GM19238 (cell line): ENCODE results near the gene KMT2C.
"Not testable (repeated sequence)": the region's sequence is repeated elsewhere in the genome, so short reads cannot be mapped to it uniquely, and the experiment has no call there.

Source experiments
- DNase-seq: peaks from one replicate; pipeline ENCODE4 v3.0.0; 2011; ENCODE audit warnings: low spot score; ENCODE audit not compliant: insufficient read length

Gene KMT2C

GRCh38 chr7:152313831-152314604 lies 121.8 kb downstream of the KMT2C start:
- DNase-seq: no peak

GRCh38 chr7:152313217-152313616 lies 122.6 kb downstream of the KMT2C start:
- no peak for DNase-seq

- no peak for DNase-seq
Observed at GRCh38 chr7:152312316-152312715, 123.5 kb downstream of the KMT2C start.

DNA sequence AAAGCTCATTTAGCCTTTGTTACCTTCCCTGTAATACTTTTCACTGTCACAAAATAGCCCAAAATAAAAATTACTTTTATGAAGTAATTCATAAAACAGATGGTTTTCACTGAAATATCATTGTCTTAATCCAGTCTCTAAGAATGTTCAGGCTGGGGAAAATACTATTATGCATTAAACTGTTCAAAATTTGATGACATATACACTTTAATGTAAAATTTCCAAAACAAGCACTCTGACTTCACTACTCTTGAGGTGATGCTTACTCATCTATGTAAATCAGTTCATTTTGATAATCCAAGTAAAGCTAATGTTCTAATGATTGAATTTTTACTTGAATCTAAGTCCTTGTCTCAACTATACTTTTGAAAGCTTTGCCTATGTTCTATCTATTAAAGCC lies 127.9 kb downstream of the KMT2C start:
- no peak for DNase-seq

GRCh38 chr7:152299542-152300143 lies 136.2 kb downstream of the KMT2C start:
- not testable (repeated sequence) for DNase-seq

- DNase-seq: no peak
Observed at GRCh38 chr7:152292897-152293296, 142.9 kb downstream of the KMT2C start.

DNA sequence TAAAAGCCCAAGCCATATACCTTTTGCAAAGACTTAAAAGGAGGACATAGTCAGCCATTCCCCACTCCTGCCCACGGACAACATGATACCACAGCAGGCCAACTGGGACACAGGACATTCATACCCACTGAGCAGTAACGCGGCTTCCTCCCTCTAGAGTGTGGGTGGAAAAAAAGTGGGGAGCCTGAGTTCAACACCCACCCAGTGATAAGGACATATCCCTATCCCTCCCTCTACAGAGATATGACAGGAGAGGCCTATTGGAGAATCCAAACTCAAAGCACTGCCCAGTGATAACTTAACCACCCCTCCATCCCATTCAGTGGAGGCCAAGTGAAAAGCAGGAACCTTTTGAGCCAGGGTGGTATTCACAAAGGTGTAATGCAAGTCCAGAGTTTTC lies 148.8 kb downstream of the KMT2C start:
- DNase-seq: not testable (repeated sequence)

DNA sequence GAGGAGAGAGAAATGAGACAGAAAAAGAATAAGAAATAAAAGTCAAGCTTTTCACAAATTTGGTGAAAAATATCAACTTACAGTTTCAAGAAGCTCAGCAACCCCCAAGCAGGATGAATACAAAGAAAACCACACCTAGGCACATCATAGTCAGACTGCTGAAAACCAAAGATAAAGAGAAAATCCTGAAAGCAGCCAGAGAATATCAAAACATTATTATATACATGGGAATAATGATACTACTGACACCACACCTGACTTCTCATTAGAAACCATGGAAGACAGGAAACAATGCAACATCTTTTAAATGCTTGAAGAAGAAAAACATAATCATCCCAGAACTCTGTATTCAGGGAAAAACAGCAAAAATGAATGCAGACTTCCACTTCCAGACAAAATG lies 149.6 kb downstream of the KMT2C start:
- not testable (repeated sequence) for DNase-seq

DNA sequence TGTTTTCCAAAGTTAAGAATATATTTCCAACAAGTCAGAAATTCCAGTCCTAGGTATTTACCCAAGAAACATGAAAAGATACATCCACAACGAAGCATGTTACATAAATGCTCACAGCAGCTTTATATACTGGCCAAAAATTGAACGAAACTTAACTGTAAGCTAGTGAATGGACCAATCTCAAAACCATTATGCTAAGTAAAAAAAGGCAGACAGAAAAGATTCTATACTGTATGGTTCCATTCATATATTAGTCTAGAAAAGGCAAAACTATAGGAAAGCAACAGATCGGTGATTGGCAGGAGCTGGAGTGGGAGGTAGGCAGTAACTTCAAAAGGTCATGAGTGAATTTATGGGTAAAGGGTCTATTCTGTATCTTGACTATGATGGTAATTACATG lies 150.8 kb downstream of the KMT2C start:
- not testable (repeated sequence) for DNase-seq

DNA sequence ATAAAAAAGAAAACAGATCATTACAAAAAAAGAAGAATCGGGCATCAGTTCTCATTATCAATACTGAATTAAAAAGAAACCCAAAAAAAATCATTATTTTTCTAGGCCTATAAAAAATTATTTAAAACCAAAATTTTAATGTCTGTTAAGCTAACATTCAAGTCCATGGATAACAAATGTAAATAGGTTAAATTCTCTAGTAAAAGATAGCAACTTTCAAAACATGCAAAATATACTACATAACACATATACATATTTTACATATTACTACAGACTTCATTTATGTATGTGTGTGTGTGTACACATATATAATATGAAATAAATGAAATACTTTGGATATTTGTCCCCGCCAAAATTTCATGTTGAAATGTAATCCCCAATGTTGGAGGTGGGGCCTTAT lies 158.1 kb downstream of the KMT2C start:
- DNase-seq: not testable (repeated sequence)

GRCh38 chr7:152270427-152270826 lies 165.4 kb downstream of the KMT2C start:
- not testable (repeated sequence) for DNase-seq

DNA sequence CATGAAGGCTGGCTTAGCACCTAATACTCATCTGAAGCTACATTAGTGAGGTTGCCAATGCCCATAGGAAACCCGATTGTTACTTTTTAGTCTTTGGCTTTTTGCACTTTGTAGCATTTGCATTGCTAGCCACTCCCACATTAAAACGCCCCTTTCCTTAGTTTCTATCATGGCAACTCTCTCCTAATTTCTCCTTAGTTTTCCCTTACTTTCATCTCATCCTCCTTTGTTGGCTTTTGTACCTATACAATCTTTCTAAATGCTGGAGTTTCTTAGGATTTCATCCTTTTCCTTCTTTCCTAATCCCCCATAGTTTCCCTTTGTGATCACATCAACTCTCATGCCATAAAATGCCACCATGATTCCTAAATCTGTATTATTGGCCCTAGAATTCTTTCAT lies 168.9 kb downstream of the KMT2C start:
- DNase-seq: not testable (repeated sequence)

GRCh38 chr7:152264915-152265314 lies 170.9 kb downstream of the KMT2C start:
- not testable (repeated sequence) for DNase-seq

GRCh38 chr7:152262146-152262545 lies 173.7 kb downstream of the KMT2C start:
- DNase-seq: not testable (repeated sequence)

DNA sequence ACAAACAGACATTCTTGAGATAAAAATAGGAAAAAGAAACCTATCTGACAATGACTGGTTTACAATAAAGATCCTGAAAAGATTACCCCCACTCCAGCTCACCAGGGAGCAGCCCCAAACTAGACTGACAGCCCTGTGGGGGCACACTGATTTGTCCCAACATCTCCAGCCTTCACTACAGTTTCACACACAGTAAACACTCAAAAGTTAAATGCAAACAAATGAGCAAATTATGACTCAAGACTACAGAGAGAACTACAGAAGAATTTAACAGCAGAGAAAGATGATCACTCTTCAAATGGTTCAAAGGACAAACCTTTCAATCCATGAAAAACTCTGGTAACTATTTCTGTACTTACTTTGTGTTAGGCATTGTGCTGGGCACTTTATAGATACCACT lies 176.2 kb downstream of the KMT2C start:
- not testable (repeated sequence) for DNase-seq

DNA sequence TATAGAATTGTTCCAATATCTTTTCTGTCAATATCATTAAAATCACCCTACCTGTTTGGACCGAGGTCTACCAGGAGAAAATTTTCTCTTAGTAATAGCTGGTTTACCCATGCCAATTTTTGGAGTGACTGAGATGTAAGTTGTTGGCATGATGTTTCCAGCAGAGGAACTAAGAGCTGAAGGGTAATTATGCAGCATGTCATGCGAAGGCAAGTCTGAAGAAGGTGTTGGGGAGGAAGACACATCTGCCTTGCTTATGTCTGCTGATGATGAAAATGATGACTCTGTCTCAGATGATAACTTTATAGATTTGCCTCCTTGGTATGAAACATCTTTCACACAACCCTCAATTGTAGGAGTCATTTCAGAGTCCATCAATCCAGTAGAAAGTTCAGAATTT lies 188.0 kb downstream of the KMT2C start:
- DNase-seq: not testable (repeated sequence)

- DNase-seq: not testable (repeated sequence)
Observed at GRCh38 chr7:152245417-152245816, 190.4 kb downstream of the KMT2C start.

- not testable (repeated sequence) for DNase-seq
Observed at GRCh38 chr7:152243464-152243863, 192.3 kb downstream of the KMT2C start.

- DNase-seq: not testable (repeated sequence)
Observed at GRCh38 chr7:152241301-152241700, 194.5 kb downstream of the KMT2C start.

DNA sequence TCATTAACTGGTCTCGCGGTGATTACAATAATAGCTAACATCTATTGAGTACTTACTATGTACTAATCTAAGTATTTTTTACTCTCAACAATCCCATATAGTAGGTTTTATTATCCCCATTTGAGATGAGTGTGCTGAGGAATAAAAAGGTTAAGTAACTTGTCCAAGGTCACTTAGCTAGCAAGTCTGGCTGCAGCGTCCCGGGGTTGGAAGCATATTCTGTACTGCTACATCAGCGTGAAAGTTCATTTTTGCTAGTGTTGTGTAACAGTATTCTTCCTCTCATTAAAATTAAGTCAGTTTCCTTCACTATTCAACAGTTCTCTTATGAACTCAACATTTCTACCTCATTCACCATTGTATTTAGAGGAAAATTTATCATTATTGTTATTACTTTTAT lies 199.5 kb downstream of the KMT2C start:
- not testable (repeated sequence) for DNase-seq

DNA sequence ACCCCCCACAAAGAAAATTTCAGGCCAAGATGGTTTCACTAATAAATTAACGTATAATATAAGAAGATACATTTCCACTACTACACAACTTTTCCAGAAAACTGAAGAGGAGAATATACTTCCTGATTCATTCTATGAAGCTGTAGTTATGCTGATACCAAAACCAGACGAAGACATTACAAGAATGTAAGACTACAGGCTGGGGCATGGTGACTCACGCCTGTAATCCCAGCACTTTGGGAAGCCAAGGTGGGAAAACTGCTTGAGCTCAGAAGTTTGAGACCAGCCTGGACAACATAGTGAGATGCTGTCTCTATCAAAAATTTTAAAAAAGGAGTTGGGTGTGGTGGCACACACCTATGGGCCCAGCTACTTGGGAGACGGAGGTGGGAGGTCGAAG lies 201.4 kb downstream of the KMT2C start:
- not testable (repeated sequence) for DNase-seq

DNA sequence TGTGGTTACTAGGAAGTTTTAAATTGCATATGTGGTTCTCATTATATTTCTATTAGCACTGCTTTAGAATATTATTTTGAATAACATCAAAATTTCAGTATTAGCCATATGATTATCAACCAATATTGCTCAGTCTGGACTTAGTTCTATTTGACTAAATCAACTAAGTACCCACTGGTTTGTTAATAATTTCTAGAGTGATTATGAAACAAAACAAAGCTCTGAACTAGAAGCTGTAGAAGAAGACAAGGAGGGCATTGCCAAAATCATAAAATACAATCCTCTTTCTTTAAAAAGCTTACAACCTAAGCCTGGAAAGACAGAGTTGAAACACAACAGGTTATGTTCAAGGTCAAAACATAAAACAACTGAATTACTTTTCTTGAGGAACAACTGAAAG lies 204.7 kb downstream of the KMT2C start:
- DNase-seq: no peak

DNA sequence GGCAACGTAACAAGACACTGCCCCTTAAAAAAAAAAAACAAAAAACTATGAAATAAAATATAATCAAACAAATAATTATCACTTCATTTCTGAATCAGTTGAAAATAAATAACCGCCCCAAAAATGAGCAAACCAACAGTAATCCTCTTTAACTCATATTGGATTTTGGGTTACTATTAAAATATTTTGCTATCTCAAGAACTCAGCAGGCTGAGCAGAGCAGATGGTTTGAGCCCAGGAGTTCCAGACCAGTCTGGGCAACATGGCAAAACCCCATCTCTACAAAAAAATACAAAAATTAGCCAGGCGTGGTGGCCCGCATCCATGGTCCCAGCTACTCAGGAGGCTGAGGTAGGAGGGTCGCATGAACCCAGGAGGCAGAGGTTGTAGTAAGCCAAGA lies 216.2 kb downstream of the KMT2C start:
- not testable (repeated sequence) for DNase-seq
